K562 (cell line): ENCODE data around the gene ZCCHC14. TPM values are rescaled to one million over a fixed set of nuclear protein-coding genes. Genes with fewer than 3 reads are reported as not detected.
"Not testable (repeated sequence)": the region's sequence is repeated elsewhere in the genome, so short reads cannot be mapped to it uniquely, and the experiment has no call there.

Experiments used
- ATAC-seq: fragments of 200-7000 bp; cut with Tn5 transposase; 3 replicates; pipeline ENCODE4 v1.9.1; 2020; ENCODE audit warnings: moderate library complexity
- BruUV-seq: library from RNA; stranded (reverse); fragments of 400-500 nt; replicated peaks from 2 replicates; lab custom pipeline; 2021; lab: Mats Ljungman, UMichigan
- CTCF ChIA-PET: fragments of 300-600 bp; formaldehyde crosslinking; extraction: SDS; loops from one replicate; lab custom pipeline; 2021; ENCODE audit warnings: low intra/inter-chr PET ratio; lab: Yijun Ruan, JAX
- POLR2A ChIA-PET: fragments of 300-600, 350-650 bp; sonication (Branson Sonifier 250); formaldehyde crosslinking; extraction: SDS; loops from one replicate; lab custom pipeline; 2021; ENCODE audit warnings: antibody characterized with exemption, inconsistent platforms; lab: Yijun Ruan, JAX
- DNase-seq, 4 experiments: peaks; one replicate each; pipeline versions ENCODE4 v3.0.0 to v3.0.0-alpha.2; 2011 to 2018; ENCODE audit warnings: low spot score in 3 of 4, mixed read lengths in 3 of 4; ENCODE audit errors: extremely low read depth in 1 of 4
- FAIRE-seq: peaks from 2 replicates; lab custom pipeline; 2011; peaks lifted over from hg19 to GRCh38; lab: Jason Lieb, UNC
- H2AFZ ChIP-seq: 2 replicates; pipeline ENCODE4 v1.6.0; 2011; ENCODE audit warnings: low read depth, low read length, control low read depth, inconsistent platforms
- H3K27ac ChIP-seq: fragments of 200-600 bp; 3 replicates; pipeline ENCODE4 v1.8.0; 2011; ENCODE audit warnings: low read depth, mild to moderate bottlenecking, control low read depth, inconsistent platforms, low read length, moderate library complexity, mixed read lengths; ENCODE audit errors: extremely low read depth
- H3K27me3 ChIP-seq, 2 experiments: fragments of 300-600 bp in 1 of 2; 2 replicates in 1 of 2; 3 replicates in 1 of 2; pipeline versions ENCODE4 v1.6.0 to v1.8.0; 2011; ENCODE audit warnings: inconsistent platforms in 2 of 2, low read length in 2 of 2, mild to moderate bottlenecking in 1 of 2, mixed read lengths in 1 of 2, moderate library complexity in 1 of 2; ENCODE audit not compliant: control insufficient read depth in 2 of 2, insufficient read depth in 2 of 2
- H3K36me3 ChIP-seq: fragments of 300-600 bp; 3 replicates; pipeline ENCODE4 v1.8.0; 2011; ENCODE audit warnings: mild to moderate bottlenecking, low read length, inconsistent platforms; ENCODE audit not compliant: control insufficient read depth, insufficient read depth
- H3K4me1 ChIP-seq, 2 experiments: fragments of 200-600 bp in 1 of 2; replicated peaks in 1 of 2; 2 replicates in 1 of 2; 3 replicates in 1 of 2; pipeline versions ENCODE4 v1.5.1 to v1.8.0; 2011; ENCODE audit warnings: inconsistent platforms in 2 of 2, low read length in 2 of 2, mild to moderate bottlenecking in 1 of 2, mixed read lengths in 1 of 2, moderate library complexity in 1 of 2; ENCODE audit not compliant: control insufficient read depth in 2 of 2, insufficient read depth in 2 of 2
- H3K4me2 ChIP-seq: 2 replicates; pipeline ENCODE4 v1.6.1; 2011; ENCODE audit warnings: low read length, control low read depth, inconsistent platforms, mixed read lengths; ENCODE audit not compliant: insufficient read depth
- H3K4me3 ChIP-seq: fragments of 200-600 bp; sonication (generic), shearing (Covaris generic); 2 replicates; pipeline ENCODE4 v1.5.1; 2016; ENCODE audit warnings: control low read depth, inconsistent platforms
- H3K79me2 ChIP-seq: fragments of 200-600 bp; 3 replicates; pipeline ENCODE4 v1.8.0; 2011; ENCODE audit warnings: low read length, inconsistent platforms; ENCODE audit not compliant: control insufficient read depth, insufficient read depth
- H3K9ac ChIP-seq, 2 experiments: 2 replicates each; pipeline versions ENCODE4 v1.6.0 to v1.6.1; 2011; ENCODE audit warnings: low read depth in 2 of 2, low read length in 2 of 2, control low read depth in 1 of 2, inconsistent platforms in 1 of 2, mild to moderate bottlenecking in 1 of 2, mixed read lengths in 1 of 2; ENCODE audit not compliant: insufficient read depth in 1 of 2
- H3K9me1 ChIP-seq: one replicate; pipeline ENCODE4 v1.6.0; 2011; ENCODE audit warnings: inconsistent platforms, mild to moderate bottlenecking, low read length, moderate library complexity; ENCODE audit not compliant: control insufficient read depth, insufficient read depth
- H3K9me3 ChIP-seq: replicated peaks from 2 replicates; pipeline ENCODE4 v1.5.1; 2011; ENCODE audit warnings: low read depth, low read length, inconsistent platforms; ENCODE audit not compliant: control insufficient read depth, insufficient read depth
- H4K20me1 ChIP-seq: replicated peaks from 2 replicates; pipeline ENCODE4 v1.6.1; 2011; ENCODE audit warnings: low read length, inconsistent platforms, mixed read lengths; ENCODE audit not compliant: control insufficient read depth, insufficient read depth
- ARID1B ChIP-seq: fragments of 450-650 bp; IDR thresholded peaks from 2 replicates; pipeline ENCODE4 v1.6.1; 2016; ENCODE audit warnings: antibody characterized with exemption, mild to moderate bottlenecking, inconsistent platforms
- BHLHE40 ChIP-seq: IDR thresholded peaks from 2 replicates; pipeline ENCODE4 v1.6.1; 2011; ENCODE audit warnings: low read length, improper control_type of control experiment
- CBFA2T3 ChIP-seq: fragments of 450-650 bp; IDR thresholded peaks from 2 replicates; pipeline ENCODE4 v1.6.1; 2017
- KDM1A ChIP-seq, 2 experiments: fragments of 450-650 bp; IDR thresholded peaks; 2 replicates each; pipeline ENCODE4 v1.6.1; 2016; ENCODE audit warnings: mild to moderate bottlenecking in 2 of 2
- MNT ChIP-seq, 2 experiments: fragments of 450-650 bp; conservative IDR thresholded peaks; 2 replicates each; pipeline ENCODE4 v1.6.1; 2017; ENCODE audit warnings: mild to moderate bottlenecking in 2 of 2, moderate library complexity in 2 of 2
- POLR2B ChIP-seq: fragments of 450-650 bp; IDR thresholded peaks from 2 replicates; pipeline ENCODE4 v1.6.1; 2018; ENCODE audit warnings: low read depth; ENCODE audit not compliant: partially characterized antibody
- POLR2G ChIP-seq: fragments of 200-400 bp; formaldehyde crosslinking; IDR thresholded peaks from 2 replicates; pipeline ENCODE4 v1.6.1; 2017; ENCODE audit warnings: low read depth, mild to moderate bottlenecking, antibody characterized with exemption, low read length, moderate library complexity
- RBFOX2 ChIP-seq: fragments of 200-400 bp; formaldehyde crosslinking; IDR thresholded peaks from 2 replicates; pipeline ENCODE4 v1.6.1; 2017; ENCODE audit warnings: low read depth, mild to moderate bottlenecking, low read length, moderate library complexity
- RCOR1 ChIP-seq, 2 experiments: IDR thresholded peaks; 2 replicates each; pipeline ENCODE4 v1.6.1; 2012; ENCODE audit warnings: low read depth in 2 of 2, low read length in 2 of 2, borderline replicate concordance in 1 of 2, improper control_type of control experiment in 1 of 2
- TAL1 ChIP-seq: fragments of 450-650 bp; IDR thresholded peaks from 2 replicates; pipeline ENCODE4 v1.6.1; 2016; ENCODE audit warnings: mild to moderate bottlenecking
- ZBTB26 ChIP-seq: fragments of 450-650 bp; formaldehyde crosslinking; IDR thresholded peaks from 2 replicates; pipeline ENCODE4 v1.4.0; 2022; ENCODE audit warnings: missing genetic modification characterization
- WGBS: fragments of 100-300 bp; shearing (Covaris generic); methylation state at CpG from one replicate; pipeline ENCODE4 v1.1.6; 2016; ENCODE audit warnings: low coverage, mixed read lengths; ENCODE audit not compliant: insufficient coverage; ENCODE audit errors: missing lambda C conversion rate; 5-methylcytosine and 5-hydroxymethylcytosine counted together
- in situ Hi-C: fragments of 300-500 bp; cut with MboI; formaldehyde crosslinking; loops from 4 replicates; pipeline ENCODE4 v1.15.0; 2018; ENCODE audit warnings: inconsistent platforms, mixed read lengths
- intact Hi-C: fragments of 100-400 bp; cut with micrococcal nuclease; formaldehyde crosslinking; loops from 2 replicates; pipeline ENCODE4 v1.14.2; 2022
- polyA plus RNA-seq, 8 experiments: library from polyadenylated mRNA; depleted of rRNA in 4 of 8; stranded (reverse) in 5 of 8; unstranded in 3 of 8; fragments of >200 nt; fragmentation: Nextera tagmentation in 2 of 8; fragmentation: Illumina TruSeq in 1 of 8; extraction: Ambion mirVana in 2 of 8; extraction: Trizol in 1 of 8; gene quantifications; 2 replicates each; pipeline versions ENCODE4 v1.2.1 to v1.2.3, GENCODE V29; 2011 to 2014; ENCODE audit warnings: inconsistent platforms in 1 of 8, missing spikeins in 1 of 8
- total RNA-seq, 7 experiments: library from RNA; depleted of rRNA in 6 of 7; stranded (reverse); fragments of >200 nt in 6 of 7; fragmentation: Illumina TruSeq in 2 of 7; extraction: Trizol in 2 of 7; gene quantifications; 2 replicates each; pipeline versions ENCODE4 v1.2.1 to v1.2.3, GENCODE V29; 2011 to 2021; ENCODE audit warnings: low replicate concordance in 1 of 7
- TF ChIP-seq, protein P1 (sequence below): sonication (generic); formaldehyde crosslinking; IDR thresholded peaks from 2 replicates; pipeline ENCODE4 v1.9.0; 2022; ENCODE audit warnings: mild to moderate bottlenecking, missing genetic modification reagents
- TF ChIP-seq, protein P2 (sequence below), 2 experiments: IDR thresholded peaks; 2 replicates each; pipeline ENCODE4 v1.6.1; 2011; ENCODE audit warnings: borderline replicate concordance in 1 of 2, control low read depth in 1 of 2, low read depth in 1 of 2, low read length in 1 of 2, mild to moderate bottlenecking in 1 of 2, mixed read lengths in 1 of 2, moderate library complexity in 1 of 2; ENCODE audit not compliant: insufficient read depth in 1 of 2, insufficient read length in 1 of 2, poor library complexity in 1 of 2, severe bottlenecking in 1 of 2; ENCODE audit errors: extremely low read depth in 1 of 2
- TF ChIP-seq, protein P3 (sequence below): sonication (generic); formaldehyde crosslinking; IDR thresholded peaks from 2 replicates; pipeline ENCODE4 v1.8.0; 2022; ENCODE audit warnings: missing genetic modification reagents, mild to moderate bottlenecking, moderate library complexity, borderline replicate concordance

Gene ZCCHC14
- total and polyA plus RNA-seq, 9 of the 15 experiments (the other 6 are each of a cell fraction or from before 2014, with no cell fraction given), result 1.5 to 12.4 (median 2.9) TPM

GRCh38 chr16:87490799-87491521, 1.9 kb downstream of the ZCCHC14 start:
- Histone ChIP-seq H3K4me1 (peaks cover 14 to 31% of the 10 kb centered on the region in 2 experiments; a peak in 4 of 5 replicates), H4K20me1 (peaks cover 27% of the 10 kb centered on the region), H3K79me2 (peaks cover 29% of the 10 kb centered on the region), H3K4me3 (peak overlapping the region; percentile 17; the same call in 1 of the 2 replicates), H3K4me2 (peak overlapping the region; percentile 32), H3K9ac (peak overlapping the region in 1 of 2 experiments; percentile 85; a peak in 2 of 4 replicates)
- FAIRE-seq, H3K9me1 ChIP-seq, BruUV-seq, H3K27me3 ChIP-seq, H3K36me3 ChIP-seq, in situ Hi-C loops, H2AFZ ChIP-seq, CTCF ChIA-PET, H3K27ac ChIP-seq, H3K9me3 ChIP-seq: not testable (repeated sequence)
- intact Hi-C loops, result loop anchor here (2.0 to 5.0 kb wide), 2 partner anchors 26 to 99 kb away; partner anchors contain the start of gene MAP1LC3B
- whole genome bisulfite sequencing, result 51% methylated on average over 37 of the region's 45 CpGs
- POLR2A ChIA-PET, result interaction anchor here (0.6 to 1.7 kb wide), 3 partner anchors 28 to 156 kb away, joined by 3 to 4 read pairs (median 3); no protein-coding TSS in a partner anchor
- 0 out of 3 replicates have a peak, but pooled peaks have one; percentile 4 for ATAC-seq
- peak in 1 of 4 experiments; percentile 37 for DNase-seq
- TF ChIP-seq RCOR1 (IDR thresholded peaks at IDR 0.05; ENCODE audit: borderline replicate concordance in 1 of 2, low read depth in 2 of 2, low read length in 2 of 2) (0 out of 4 replicates have a peak, but pooled peaks of 1 of the 2 experiments have one; percentile 23), POLR2B (peak; percentile 17), KDM1A (IDR thresholded peaks at IDR 0.05) (peak; percentile 24 to 52; a peak in 1 of 4 replicates), CBFA2T3 (peak; percentile 42), ZBTB26 (CRISPR knock-in tag) (0 out of 2 replicates have a peak, but pooled peaks have one; percentile 34), MNT (conservative IDR thresholded peaks at IDR 0.05) (peak; percentile 19 to 37; a peak in 1 of 4 replicates), POLR2G (peak; percentile 34; the same call in 1 of the 2 replicates), RBFOX2 (peak; percentile 50), TAL1 (peak; percentile 23; the same call in 1 of the 2 replicates), ARID1B (peak; percentile 19; the same call in 1 of the 2 replicates), BHLHE40 (0 out of 2 replicates have a peak, but pooled peaks have one; percentile 19)
- TF ChIP-seq, protein P1, sequence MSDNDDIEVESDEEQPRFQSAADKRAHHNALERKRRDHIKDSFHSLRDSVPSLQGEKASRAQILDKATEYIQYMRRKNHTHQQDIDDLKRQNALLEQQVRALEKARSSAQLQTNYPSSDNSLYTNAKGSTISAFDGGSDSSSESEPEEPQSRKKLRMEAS (CRISPR knock-in tag), result peak; percentile 89
- TF ChIP-seq, protein P2, sequence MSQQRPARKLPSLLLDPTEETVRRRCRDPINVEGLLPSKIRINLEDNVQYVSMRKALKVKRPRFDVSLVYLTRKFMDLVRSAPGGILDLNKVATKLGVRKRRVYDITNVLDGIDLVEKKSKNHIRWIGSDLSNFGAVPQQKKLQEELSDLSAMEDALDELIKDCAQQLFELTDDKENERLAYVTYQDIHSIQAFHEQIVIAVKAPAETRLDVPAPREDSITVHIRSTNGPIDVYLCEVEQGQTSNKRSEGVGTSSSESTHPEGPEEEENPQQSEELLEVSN (IDR thresholded peaks at IDR 0.05; ENCODE audit: borderline replicate concordance in 1 of 2, extremely low read depth in 1 of 2, insufficient read depth in 1 of 2, insufficient read length in 1 of 2, low read depth in 1 of 2, low read length in 1 of 2, poor library complexity in 1 of 2, severe bottlenecking in 1 of 2), result peak; percentile 18 to 39
- TF ChIP-seq, protein P3, sequence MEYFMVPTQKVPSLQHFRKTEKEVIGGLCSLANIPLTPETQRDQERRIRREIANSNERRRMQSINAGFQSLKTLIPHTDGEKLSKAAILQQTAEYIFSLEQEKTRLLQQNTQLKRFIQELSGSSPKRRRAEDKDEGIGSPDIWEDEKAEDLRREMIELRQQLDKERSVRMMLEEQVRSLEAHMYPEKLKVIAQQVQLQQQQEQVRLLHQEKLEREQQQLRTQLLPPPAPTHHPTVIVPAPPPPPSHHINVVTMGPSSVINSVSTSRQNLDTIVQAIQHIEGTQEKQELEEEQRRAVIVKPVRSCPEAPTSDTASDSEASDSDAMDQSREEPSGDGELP (CRISPR knock-in tag), result peak; percentile 22; the same call in 1 of the 2 replicates
